Heart right ventricle (tissue), 16 donors: ENCODE results near the gene SELENOI. TPM values are rescaled to one million over a fixed set of nuclear protein-coding genes. Genes with fewer than 3 reads are reported as not detected.

Experiments used
- ATAC-seq, 8 donors: fragments of 200-7000 bp; cut with Tn5 transposase; one replicate each; pipeline ENCODE4 v1.9.1; 2020; ENCODE audit warnings: mild to moderate bottlenecking in 8 of 8, moderate library complexity in 8 of 8, moderate number of reproducible peaks in 1 of 8
- DNase-seq, 2 donors: peaks; one replicate each; pipeline ENCODE4 v3.0.0-alpha.2; 2020
- H3K27ac ChIP-seq, 10 donors: fragments of 200-600 bp; sonication (generic) in 2 of 10; one replicate each; pipeline versions ENCODE4 v1.5.0 to v1.8.0; 2020 to 2022; ENCODE audit warnings: mild to moderate bottlenecking in 3 of 10
- H3K27me3 ChIP-seq, 7 donors: fragments of 200-600 bp; one replicate each; pipeline ENCODE4 v1.8.0; 2021 to 2022; ENCODE audit warnings: mild to moderate bottlenecking in 2 of 7
- H3K36me3 ChIP-seq, 9 donors: fragments of 200-600 bp; sonication (generic) in 1 of 9; one replicate each; pipeline versions ENCODE4 v1.5.0 to v1.8.0; 2020 to 2022; ENCODE audit warnings: mild to moderate bottlenecking in 2 of 9
- H3K4me1 ChIP-seq, 9 donors: fragments of 200-600 bp; sonication (generic) in 1 of 9; one replicate each; pipeline versions ENCODE4 v1.5.0 to v1.8.0; 2020 to 2022; ENCODE audit warnings: mild to moderate bottlenecking in 4 of 9
- H3K4me3 ChIP-seq, 10 donors: fragments of 200-600 bp; sonication (generic) in 2 of 10; one replicate each; pipeline versions ENCODE4 v1.5.0 to v1.8.0; 2020 to 2022; ENCODE audit warnings: mild to moderate bottlenecking in 7 of 10, moderate library complexity in 2 of 10
- H3K9me3 ChIP-seq, 11 donors: fragments of 200-600 bp in 10 of 11; sonication (generic) in 2 of 11; one replicate each; pipeline versions ENCODE4 v1.5.0 to v1.8.0; 2013 to 2022; ENCODE audit warnings: mild to moderate bottlenecking in 2 of 11, control low read depth in 1 of 11, moderate library complexity in 1 of 11
- WGBS, 2 donors: extraction: QIAGEN DNeasy Blood & Tissue Kit; methylation state at CpG; one replicate each; pipeline ENCODE4 v1.1.7; 2013; ENCODE audit warnings: inconsistent platforms in 1 of 2; 5-methylcytosine and 5-hydroxymethylcytosine counted together
- intact Hi-C, 10 donors: fragments of 100-400 bp; cut with DNase I; formaldehyde crosslinking; loops; one replicate each; pipeline versions ENCODE4 v1.11.1 to v1.14.2; 2022
- polyA plus RNA-seq, 2 donors: library from polyadenylated mRNA; stranded (reverse); fragments of 200-250 nt; gene quantifications; one replicate each; pipeline ENCODE4 v1.2.3, GENCODE V29; 2013
- total RNA-seq, 10 donors: library from RNA; stranded (reverse); fragmentation: NEBNext Ultra II Directional in 3 of 10; extraction: Animal tissue kit (Norgen Biotek cat#: 25700) in 3 of 10; gene quantifications; one replicate each; pipeline versions ENCODE4 v1.2.1 to v1.2.4, GENCODE V29; 2021 to 2023
- TF ChIP-seq, protein P1 (sequence below), 9 donors: fragments of 200-600 bp; sonication (generic) in 2 of 9; IDR thresholded peaks; one replicate each; pipeline versions ENCODE4 v1.5.0 to v1.8.0; 2021 to 2022; ENCODE audit warnings: antibody characterized with exemption in 9 of 9, mild to moderate bottlenecking in 5 of 9, moderate library complexity in 1 of 9
- donor health status: Arrhythmogenic right ventricular cardiomyopathy.
- donor health status: ischemic (EF 13 %, LVEDD 7.1; RV severe dilation, severe dysfunction).
- donor health status: healthy with polysubstance abuse.
- donor health status: DM: no; HTN: yes; CAD: no.
- donor health status: DM: no; HTN: no; CAD: no.
- donor health status: ischemic (EF 25% LVEDD 6.9; RV normal size, moderate dysfunction).
- donor health status: ischemic (EF 25% LVEDD 5.7; RV mildly dilated, moderate dysfunction).
- donor health status: healthy.
- donor health status: DM: yes; HTN: yes; CAD: no.
- donor health status: Ischemic cardiomyopathy.
- donor health status: ischemic (EF 35%, LVEDD 5.7; RV mildly dilated, moderate dysfunction).
- donor health status: nonischemic (EF 11% LVEDD 7.7; RV severe dilation, severe dysfunction).
- donor health status: DM: yes; HTN: yes; CAD: no.
- donor health status: PGD.
- donor health status: ischemic (EF 29% LVEDD 5.4; RV normal size, mild dysfunction).
- donor health status: nonischemic (EF 23%, LVEDD 6.1; RV moderate dilation, normal function).

The SELENOI gene
- total and polyA plus RNA-seq, 12 donors, result 2.4 to 15.8 (median 11.5) TPM

DNA sequence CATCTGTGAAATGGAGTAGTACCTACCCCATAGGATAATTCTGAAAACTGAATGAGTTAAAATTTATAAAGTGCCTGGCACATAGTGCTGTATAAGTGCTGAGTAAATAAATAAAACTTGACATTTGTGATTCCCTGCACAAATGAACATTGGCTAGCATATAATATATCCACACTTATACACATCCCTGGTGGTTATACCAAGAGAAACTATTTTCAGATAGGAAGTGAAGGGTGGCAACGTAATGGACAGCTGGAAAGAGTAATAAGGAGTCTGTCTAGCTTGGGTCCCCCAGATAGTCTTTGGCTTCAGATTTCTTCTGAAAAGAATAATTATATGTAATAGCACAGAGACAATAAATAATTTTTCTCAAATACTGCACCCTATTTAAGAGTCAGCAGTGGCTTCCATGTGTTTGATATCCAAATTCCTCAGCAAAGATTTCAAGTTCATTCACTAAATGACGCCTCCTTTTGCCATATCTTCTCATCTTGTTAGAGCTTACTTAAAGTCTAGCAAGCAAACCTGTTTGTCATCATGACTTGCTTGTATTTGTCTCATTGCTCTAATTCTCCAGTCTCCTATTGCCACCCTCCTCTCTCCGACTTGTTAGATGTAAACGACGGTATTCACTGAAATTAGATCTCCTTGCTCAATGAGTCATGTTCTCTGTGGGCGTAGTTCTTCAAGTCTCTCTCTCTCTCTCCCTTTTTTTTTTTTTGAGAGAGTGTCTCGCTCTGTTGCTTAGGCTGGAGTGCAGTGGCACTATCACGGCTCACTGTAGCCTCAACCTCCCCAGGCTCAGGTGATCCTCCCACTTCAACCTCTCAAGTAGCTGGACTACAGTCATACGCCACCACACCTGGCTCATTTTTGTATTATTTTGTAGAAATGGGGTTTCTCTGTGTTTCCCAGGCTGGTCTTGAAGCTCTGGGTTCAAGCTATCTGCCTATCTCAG, 9.4 kb downstream of the SELENOI start:
- DNase-seq, result no peak
- intact Hi-C loops, result no loop called here
- TF ChIP-seq, protein P1, sequence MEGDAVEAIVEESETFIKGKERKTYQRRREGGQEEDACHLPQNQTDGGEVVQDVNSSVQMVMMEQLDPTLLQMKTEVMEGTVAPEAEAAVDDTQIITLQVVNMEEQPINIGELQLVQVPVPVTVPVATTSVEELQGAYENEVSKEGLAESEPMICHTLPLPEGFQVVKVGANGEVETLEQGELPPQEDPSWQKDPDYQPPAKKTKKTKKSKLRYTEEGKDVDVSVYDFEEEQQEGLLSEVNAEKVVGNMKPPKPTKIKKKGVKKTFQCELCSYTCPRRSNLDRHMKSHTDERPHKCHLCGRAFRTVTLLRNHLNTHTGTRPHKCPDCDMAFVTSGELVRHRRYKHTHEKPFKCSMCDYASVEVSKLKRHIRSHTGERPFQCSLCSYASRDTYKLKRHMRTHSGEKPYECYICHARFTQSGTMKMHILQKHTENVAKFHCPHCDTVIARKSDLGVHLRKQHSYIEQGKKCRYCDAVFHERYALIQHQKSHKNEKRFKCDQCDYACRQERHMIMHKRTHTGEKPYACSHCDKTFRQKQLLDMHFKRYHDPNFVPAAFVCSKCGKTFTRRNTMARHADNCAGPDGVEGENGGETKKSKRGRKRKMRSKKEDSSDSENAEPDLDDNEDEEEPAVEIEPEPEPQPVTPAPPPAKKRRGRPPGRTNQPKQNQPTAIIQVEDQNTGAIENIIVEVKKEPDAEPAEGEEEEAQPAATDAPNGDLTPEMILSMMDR (IDR thresholded peaks at IDR 0.05), result no peak
- ATAC-seq, result peak in 1 of 8 donors; percentile 30
- WGBS, 2 donors, result 83 to 88% methylated on average over 9 of the region's 9 CpGs
- Histone ChIP-seq H3K4me3 (no peak overlapping the region), H3K36me3 (peaks cover 0 to 8% (median 0%) of the 10 kb centered on the region in 9 donors), H3K4me1 (peaks cover 0 to 4% (median 0%) of the 10 kb centered on the region in 9 donors), H3K27me3 (no peaks in the 10 kb centered on the region), H3K9me3 (no peaks in the 10 kb centered on the region), H3K27ac (no peak overlapping the region)

DNA sequence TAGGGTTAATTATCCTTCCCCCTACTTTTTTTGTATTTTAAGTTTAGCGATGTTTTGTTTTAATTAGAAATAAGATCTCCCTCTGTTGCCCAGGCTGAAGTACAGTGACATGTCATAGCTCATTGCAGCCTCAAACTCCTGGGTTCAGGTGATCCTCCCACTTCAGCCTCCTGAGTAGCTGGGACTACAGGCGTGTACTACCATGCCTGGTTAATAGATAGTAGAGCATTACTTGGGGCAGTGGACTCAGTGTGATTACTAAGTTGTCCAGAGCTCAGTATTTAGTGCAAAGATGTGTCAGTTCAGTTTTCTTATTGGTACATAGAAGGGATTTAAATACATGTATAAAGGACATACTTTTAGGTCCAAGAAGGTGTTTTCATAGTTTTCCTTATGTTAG, 10.2 kb downstream of the SELENOI start:
- no peak for DNase-seq
- no peak overlapping the region for H3K4me3 ChIP-seq
- H3K4me1 ChIP-seq, result peaks cover 0 to 4% (median 0%) of the 10 kb centered on the region in 9 donors
- WGBS, 2 donors, result 99 to 100% methylated on average over 2 of the region's 2 CpGs
- H3K9me3 ChIP-seq, result no peaks in the 10 kb centered on the region
- H3K27me3 ChIP-seq, result no peaks in the 10 kb centered on the region
- H3K36me3 ChIP-seq, result peaks cover 0 to 8% (median 0%) of the 10 kb centered on the region in 9 donors
- no peak overlapping the region for H3K27ac ChIP-seq
- TF ChIP-seq, protein P1 (IDR thresholded peaks at IDR 0.05), result no peak
- intact Hi-C loops, result no loop called here
- no peak for ATAC-seq

DNA sequence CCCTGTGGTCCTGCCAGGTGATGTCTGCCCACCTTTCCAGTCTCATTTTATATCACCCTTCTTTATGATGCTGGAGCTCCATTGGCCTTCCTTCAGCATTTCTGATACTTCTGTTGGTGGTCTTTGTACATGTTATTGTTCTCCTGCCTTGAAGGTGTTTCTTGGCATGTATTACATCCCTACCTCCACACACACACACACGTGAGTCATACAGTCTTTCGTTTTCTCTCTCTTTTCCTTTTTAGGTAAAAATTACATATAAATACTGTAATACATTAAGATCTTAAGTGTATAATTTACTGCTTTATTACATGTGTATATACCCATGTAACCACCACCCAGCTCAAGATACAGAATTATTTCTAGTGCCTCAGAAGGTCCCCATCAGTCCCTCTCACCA, 10.8 kb downstream of the SELENOI start:
- DNase-seq, result no peak
- Histone ChIP-seq H3K27me3 (no peaks in the 10 kb centered on the region), H3K27ac (no peak overlapping the region), H3K4me3 (no peak overlapping the region), H3K9me3 (no peaks in the 10 kb centered on the region), H3K36me3 (peaks cover 0 to 8% (median 0%) of the 10 kb centered on the region in 9 donors), H3K4me1 (peaks cover 0 to 4% (median 0%) of the 10 kb centered on the region in 9 donors)
- TF ChIP-seq, protein P1 (IDR thresholded peaks at IDR 0.05), result no peak
- WGBS, 2 donors, result 92 to 93% methylated on average over 2 of the region's 2 CpGs
- intact Hi-C loops, result no loop called here
- no peak for ATAC-seq

DNA sequence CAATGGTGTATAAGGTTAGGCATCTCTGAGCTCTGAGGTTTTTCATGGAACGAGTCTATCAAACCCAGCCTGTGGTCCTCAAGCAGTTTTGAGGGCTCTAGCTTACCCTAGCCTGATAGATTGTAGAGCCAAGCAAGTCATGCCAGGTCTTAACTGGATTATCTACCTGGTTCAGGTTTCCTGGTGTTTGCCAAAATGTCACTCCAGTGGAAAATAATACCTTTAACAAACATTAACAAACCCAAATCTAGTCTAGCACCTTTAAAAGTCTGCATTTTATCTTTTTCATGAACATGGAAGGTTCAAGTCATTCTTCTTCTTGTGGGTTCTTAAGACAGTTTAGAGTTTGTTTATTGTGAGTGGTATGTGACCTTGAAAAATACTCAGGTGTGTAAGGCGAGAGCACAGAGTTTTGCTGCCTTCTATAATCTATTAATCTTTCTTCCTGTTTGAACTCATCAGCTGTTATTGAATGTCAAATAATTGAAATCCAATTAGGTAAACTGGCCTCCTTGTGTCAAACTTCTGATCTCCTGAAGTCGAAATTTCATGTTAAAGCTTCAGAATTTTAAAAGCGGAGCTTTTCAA, 14.0 kb downstream of the SELENOI start:
- H3K4me3 ChIP-seq, result no peak overlapping the region
- DNase-seq (no peak), ATAC-seq (no peak)
- intact Hi-C loops, result no loop called here
- H3K27ac ChIP-seq, result no peak overlapping the region
- TF ChIP-seq, protein P1 (IDR thresholded peaks at IDR 0.05), result no peak
- H3K27me3 ChIP-seq, result no peaks in the 10 kb centered on the region
- H3K4me1 ChIP-seq, result peaks cover 0 to 4% (median 0%) of the 10 kb centered on the region in 9 donors
- WGBS, 2 donors, result 95% methylated on average over 4 of the region's 4 CpGs
- H3K9me3 ChIP-seq, result no peaks in the 10 kb centered on the region
- H3K36me3 ChIP-seq, result peaks cover 0 to 8% (median 0%) of the 10 kb centered on the region in 9 donors
